ENCODE data around the gene DOCK9.

Gene DOCK9

GRCh38 chr13:99012539-99012938, 34.7 kb upstream of the DOCK9 start:
- TF ChIP-seq RAD21 (IDR thresholded peaks at IDR 0.05; ENCODE audit: low read depth) (no peak), FOXM1 (IDR thresholded peaks at IDR 0.05; ENCODE audit: borderline replicate concordance, low read depth) (no peak), EGR1 (IDR thresholded peaks at IDR 0.05) (no peak), MAX (IDR thresholded peaks at IDR 0.05) (no peak), TAF1 (IDR thresholded peaks at IDR 0.05; ENCODE audit: low read depth) (no peak), CREB1 (IDR thresholded peaks at IDR 0.05; ENCODE audit: low read depth) (no peak)

- TF ChIP-seq FOXM1 (IDR thresholded peaks at IDR 0.05; ENCODE audit: borderline replicate concordance, low read depth) (no peak), MAX (IDR thresholded peaks at IDR 0.05) (no peak), ZBTB7A (IDR thresholded peaks at IDR 0.05; ENCODE audit: low read depth) (no peak), TEAD4 (IDR thresholded peaks at IDR 0.05) (no peak), CEBPB (IDR thresholded peaks at IDR 0.05) (no peak), TCF12 (IDR thresholded peaks at IDR 0.05; ENCODE audit: low read depth) (no peak), RAD21 (IDR thresholded peaks at IDR 0.05; ENCODE audit: low read depth) (no peak), YY1 (IDR thresholded peaks at IDR 0.05; ENCODE audit: low read depth) (no peak), REST (IDR thresholded peaks at IDR 0.05; ENCODE audit: low read depth) (no peak), CREB1 (IDR thresholded peaks at IDR 0.05; ENCODE audit: low read depth) (no peak), EP300 (IDR thresholded peaks at IDR 0.05; ENCODE audit: borderline replicate concordance) (no peak), NFIC (IDR thresholded peaks at IDR 0.05) (no peak), USF1 (IDR thresholded peaks at IDR 0.05) (no peak), TAF1 (IDR thresholded peaks at IDR 0.05; ENCODE audit: low read depth) (no peak), EGR1 (IDR thresholded peaks at IDR 0.05) (no peak)
Observed at GRCh38 chr13:99009987-99010551, 32.2 kb upstream of the DOCK9 start.

- TF ChIP-seq EP300 (IDR thresholded peaks at IDR 0.05; ENCODE audit: borderline replicate concordance) = no peak
- TF ChIP-seq ZBTB7A (IDR thresholded peaks at IDR 0.05; ENCODE audit: low read depth) = no peak
- TF ChIP-seq YY1 (IDR thresholded peaks at IDR 0.05; ENCODE audit: low read depth) = no peak
- TF ChIP-seq TEAD4 (IDR thresholded peaks at IDR 0.05) = no peak
- TF ChIP-seq RAD21 (IDR thresholded peaks at IDR 0.05; ENCODE audit: low read depth) = no peak
- no peak for TF ChIP-seq USF1 (IDR thresholded peaks at IDR 0.05)
- TF ChIP-seq NFIC (IDR thresholded peaks at IDR 0.05) = no peak
- no peak for TF ChIP-seq CREB1 (IDR thresholded peaks at IDR 0.05; ENCODE audit: low read depth)
Observed at GRCh38 chr13:99008577-99008976, 30.7 kb upstream of the DOCK9 start.

- TF ChIP-seq TCF12 (IDR thresholded peaks at IDR 0.05; ENCODE audit: low read depth) (no peak), RAD21 (IDR thresholded peaks at IDR 0.05; ENCODE audit: low read depth) (no peak), TEAD4 (IDR thresholded peaks at IDR 0.05) (no peak), CREB1 (IDR thresholded peaks at IDR 0.05; ENCODE audit: low read depth) (no peak), ZBTB7A (IDR thresholded peaks at IDR 0.05; ENCODE audit: low read depth) (no peak)
Observed at GRCh38 chr13:99007414-99007986, 29.6 kb upstream of the DOCK9 start.

- TF ChIP-seq USF1 (IDR thresholded peaks at IDR 0.05) = peak; percentile 39; the same call in 1 of the 2 replicates
- TF ChIP-seq TAF1 (IDR thresholded peaks at IDR 0.05; ENCODE audit: low read depth) = no peak
Observed at GRCh38 chr13:99005609-99006008, 27.7 kb upstream of the DOCK9 start.

- TF ChIP-seq FOXM1 (IDR thresholded peaks at IDR 0.05; ENCODE audit: borderline replicate concordance, low read depth) (no peak), RAD21 (IDR thresholded peaks at IDR 0.05; ENCODE audit: low read depth) (no peak)
Observed at GRCh38 chr13:99004978-99005377, 27.1 kb upstream of the DOCK9 start.

- no peak for TF ChIP-seq CREB1 (IDR thresholded peaks at IDR 0.05; ENCODE audit: low read depth)
- no peak for TF ChIP-seq USF1 (IDR thresholded peaks at IDR 0.05)
- 0 out of 2 replicates have a peak, but pooled peaks have one; percentile 7 for TF ChIP-seq NFIC (IDR thresholded peaks at IDR 0.05)
- no peak for TF ChIP-seq EP300 (IDR thresholded peaks at IDR 0.05; ENCODE audit: borderline replicate concordance)
Observed at GRCh38 chr13:99003851-99004471, 26.1 kb upstream of the DOCK9 start.
